ENCODE results near the gene TRIM15. TPM values are rescaled to one million over a fixed set of nuclear protein-coding genes. Genes with fewer than 3 reads are reported as not detected.

Gene TRIM15
- total RNA-seq, 3 donors from 2014 or later (not counting 1 experiment from before 2014, with no cell fraction given) = not detected

DNA sequence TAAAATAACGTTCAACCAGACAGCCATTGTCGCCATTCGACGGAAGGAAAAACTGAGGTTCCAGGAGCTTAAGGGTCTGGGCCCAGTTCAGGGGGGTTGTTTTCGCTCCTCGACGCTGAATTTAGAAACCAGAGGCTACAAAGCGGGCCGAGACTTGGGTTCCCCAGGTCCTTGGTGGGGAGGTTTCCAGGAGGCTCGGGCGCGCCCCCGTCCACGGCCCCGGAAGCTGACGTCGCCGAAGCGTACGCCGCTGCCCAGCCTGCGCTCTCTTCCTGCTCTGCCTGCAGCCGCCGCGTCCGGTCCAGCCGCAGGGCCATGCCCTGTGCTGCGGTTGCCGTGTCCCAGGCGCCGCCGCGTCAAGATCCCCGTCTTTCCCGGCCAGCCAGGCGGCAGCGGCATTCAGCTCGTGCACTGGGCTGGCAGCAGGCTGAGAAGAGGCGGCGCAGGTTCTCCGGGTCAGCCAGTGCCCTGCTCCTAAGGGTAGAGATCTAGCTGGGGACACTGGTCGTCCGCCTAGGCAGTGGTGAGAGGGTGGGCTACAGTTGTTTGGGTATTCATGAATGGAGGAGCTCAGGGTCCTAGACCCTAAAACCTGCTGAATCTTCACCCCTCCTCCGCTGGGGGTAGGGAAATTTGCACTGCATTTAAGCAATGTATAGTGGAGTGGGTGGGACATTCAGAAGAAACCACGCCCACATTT is 50.8 kb downstream of the TRIM15 start:
- Histone ChIP-seq H3K9me3 (ENCODE audit: control insufficient read depth, insufficient read depth, low read length) (no peaks in the 10 kb centered on the region), H3K36me3 (ENCODE audit: control insufficient read depth, insufficient read depth, low read length) (peaks cover 2% of the 10 kb centered on the region), H3K27ac (ENCODE audit: low read length) (peak overlapping the region; percentile 97), H3K27me3 (ENCODE audit: control insufficient read depth, insufficient read depth, low read length) (no peaks in the 10 kb centered on the region), H3K4me1 (ENCODE audit: control insufficient read depth, insufficient read depth, low read length) (peaks cover 17% of the 10 kb centered on the region), H3K4me3 (ENCODE audit: low read length) (peak overlapping the region; percentile 93)
- H3K4me3 Mint-ChIP-seq = peak overlapping the region; percentile 97
- no peaks in the 10 kb centered on the region for H3K36me3 Mint-ChIP-seq
- no peaks in the 10 kb centered on the region for H3K9me3 Mint-ChIP-seq
- peaks cover 51 to 63% of the 10 kb centered on the region in 2 donors for H3K4me1 Mint-ChIP-seq
- DNase-seq (peak; percentile 80 to 87), ATAC-seq (peak; percentile 64 to 81 (median 64))
- intact Hi-C loops (cut with micrococcal nuclease) = loop anchor here (1.0 to 5.0 kb wide), 3 partner anchors 45 to 147 kb away; partner anchors contain the start of genes PPP1R11 and TRIM39
- TF ChIP-seq, protein P1, sequence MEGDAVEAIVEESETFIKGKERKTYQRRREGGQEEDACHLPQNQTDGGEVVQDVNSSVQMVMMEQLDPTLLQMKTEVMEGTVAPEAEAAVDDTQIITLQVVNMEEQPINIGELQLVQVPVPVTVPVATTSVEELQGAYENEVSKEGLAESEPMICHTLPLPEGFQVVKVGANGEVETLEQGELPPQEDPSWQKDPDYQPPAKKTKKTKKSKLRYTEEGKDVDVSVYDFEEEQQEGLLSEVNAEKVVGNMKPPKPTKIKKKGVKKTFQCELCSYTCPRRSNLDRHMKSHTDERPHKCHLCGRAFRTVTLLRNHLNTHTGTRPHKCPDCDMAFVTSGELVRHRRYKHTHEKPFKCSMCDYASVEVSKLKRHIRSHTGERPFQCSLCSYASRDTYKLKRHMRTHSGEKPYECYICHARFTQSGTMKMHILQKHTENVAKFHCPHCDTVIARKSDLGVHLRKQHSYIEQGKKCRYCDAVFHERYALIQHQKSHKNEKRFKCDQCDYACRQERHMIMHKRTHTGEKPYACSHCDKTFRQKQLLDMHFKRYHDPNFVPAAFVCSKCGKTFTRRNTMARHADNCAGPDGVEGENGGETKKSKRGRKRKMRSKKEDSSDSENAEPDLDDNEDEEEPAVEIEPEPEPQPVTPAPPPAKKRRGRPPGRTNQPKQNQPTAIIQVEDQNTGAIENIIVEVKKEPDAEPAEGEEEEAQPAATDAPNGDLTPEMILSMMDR (IDR thresholded peaks at IDR 0.05) = no peak
- no peaks in the 10 kb centered on the region for H3K27me3 Mint-ChIP-seq (ENCODE audit: low read depth in 2 of 2)
- peak overlapping the region; percentile 99 to 100 for H3K27ac Mint-ChIP-seq
- under 1% methylated on average over 43 of the region's 45 CpGs for WGBS (ENCODE audit: insufficient coverage)

DNA sequence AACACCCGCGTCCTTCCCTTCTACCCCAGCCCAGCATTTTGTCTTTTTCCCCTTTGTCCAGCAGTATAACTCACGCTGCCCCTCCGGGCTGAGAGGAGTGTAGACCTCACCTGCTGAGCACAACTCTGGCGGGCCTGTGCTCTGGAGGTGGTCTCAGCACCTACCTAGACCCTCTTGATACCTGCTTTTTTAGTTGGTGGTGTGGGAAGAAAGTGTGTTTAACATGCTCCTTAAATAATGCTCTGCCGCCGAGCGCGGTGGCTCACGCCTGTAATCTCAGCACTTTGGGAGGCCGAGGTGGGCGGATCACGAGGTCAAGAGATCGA is 51.3 kb downstream of the TRIM15 start:
- peak overlapping the region; percentile 93 for H3K4me3 ChIP-seq (ENCODE audit: low read length)
- no peaks in the 10 kb centered on the region for H3K27me3 Mint-ChIP-seq (ENCODE audit: low read depth in 2 of 2)
- H3K27me3 ChIP-seq (ENCODE audit: control insufficient read depth, insufficient read depth, low read length) = no peaks in the 10 kb centered on the region
- H3K9me3 ChIP-seq (ENCODE audit: control insufficient read depth, insufficient read depth, low read length) = no peaks in the 10 kb centered on the region
- H3K36me3 ChIP-seq (ENCODE audit: control insufficient read depth, insufficient read depth, low read length) = peaks cover 2% of the 10 kb centered on the region
- H3K9me3 Mint-ChIP-seq = no peaks in the 10 kb centered on the region
- DNase-seq = no peak
- intact Hi-C loops (cut with micrococcal nuclease) = loop anchor here (2.0 to 5.0 kb wide), 2 partner anchors 44 to 147 kb away; partner anchors contain the start of gene PPP1R11
- H3K27ac Mint-ChIP-seq = peak overlapping the region; percentile 99 to 100
- H3K36me3 Mint-ChIP-seq = no peaks in the 10 kb centered on the region
- H3K4me1 ChIP-seq (ENCODE audit: control insufficient read depth, insufficient read depth, low read length) = peaks cover 21% of the 10 kb centered on the region
- TF ChIP-seq, protein P1 (IDR thresholded peaks at IDR 0.05) = no peak
- ATAC-seq = no peak
- peak overlapping the region; percentile 97 for H3K4me3 Mint-ChIP-seq
- WGBS (ENCODE audit: insufficient coverage) = 37% methylated on average over 6 of the region's 14 CpGs
- peaks cover 48 to 66% of the 10 kb centered on the region in 2 donors for H3K4me1 Mint-ChIP-seq
- peak overlapping the region; percentile 97 for H3K27ac ChIP-seq (ENCODE audit: low read length)

DNA sequence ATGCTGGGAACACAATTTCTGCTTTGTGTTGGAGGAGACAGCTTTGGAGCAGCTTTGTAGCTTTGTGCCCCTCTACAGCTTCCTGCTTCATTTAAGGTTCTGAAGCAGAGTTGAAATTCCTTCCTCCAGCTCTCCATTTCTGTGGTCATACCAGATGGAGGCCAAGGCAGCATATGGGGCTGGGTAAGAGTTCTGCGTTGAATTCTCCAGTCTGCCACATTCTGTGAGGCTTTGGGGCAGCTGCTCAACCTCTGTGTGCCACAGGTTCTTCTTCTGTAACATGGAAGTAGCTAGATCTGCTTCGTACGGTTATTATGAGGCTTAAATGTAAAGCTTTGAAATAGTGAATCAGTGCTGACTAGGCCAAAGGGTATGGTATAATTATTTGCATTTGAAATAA is 52.8 kb downstream of the TRIM15 start:
- H3K4me3 ChIP-seq (ENCODE audit: low read length) = no peak overlapping the region
- Mint-ChIP-seq H3K9me3 (no peaks in the 10 kb centered on the region), H3K27ac (peak overlapping the region in 1 of 2 donors; percentile 99), H3K4me1 (peaks cover 36 to 52% of the 10 kb centered on the region in 2 donors), H3K36me3 (no peaks in the 10 kb centered on the region), H3K4me3 (peak overlapping the region; percentile 52), H3K27me3 (ENCODE audit: low read depth in 2 of 2) (no peaks in the 10 kb centered on the region)
- H3K27me3 ChIP-seq (ENCODE audit: control insufficient read depth, insufficient read depth, low read length) = no peaks in the 10 kb centered on the region
- no peaks in the 10 kb centered on the region for H3K36me3 ChIP-seq (ENCODE audit: control insufficient read depth, insufficient read depth, low read length)
- no peak for DNase-seq
- no peak overlapping the region for H3K27ac ChIP-seq (ENCODE audit: low read length)
- WGBS (ENCODE audit: insufficient coverage) = 79% methylated on average over 3 of the region's 3 CpGs
- peaks cover 15% of the 10 kb centered on the region for H3K4me1 ChIP-seq (ENCODE audit: control insufficient read depth, insufficient read depth, low read length)
- no peaks in the 10 kb centered on the region for H3K9me3 ChIP-seq (ENCODE audit: control insufficient read depth, insufficient read depth, low read length)
- no peak for ATAC-seq
- intact Hi-C loops (cut with micrococcal nuclease) = no loop called here
- TF ChIP-seq, protein P1 (IDR thresholded peaks at IDR 0.05) = no peak

Measured in natural killer cell (primary cell).